BJ (cell line): ENCODE measurements around the gene C17orf113. TPM values are rescaled to one million over a fixed set of nuclear protein-coding genes. Genes with fewer than 3 reads are reported as not detected.
A peak's percentile ranks its signal among the peaks of the same experiment; 100 is the strongest.
"Not testable (repeated sequence)": the region's sequence is repeated elsewhere in the genome, so short reads cannot be mapped to it uniquely, and the experiment has no call there.

Source experiments
- CTCF ChIA-PET: fragments of 350-600 bp; formaldehyde crosslinking; extraction: SDS; loops from one replicate; lab custom pipeline; 2021; ENCODE audit warnings: antibody characterized with exemption, inconsistent platforms; lab: Yijun Ruan, JAX
- POLR2A ChIA-PET: fragments of 300-600 bp; sonication (Branson Sonifier 250); formaldehyde crosslinking; extraction: SDS; loops from one replicate; lab custom pipeline; 2021; ENCODE audit warnings: antibody characterized with exemption; lab: Charles Lee
- DNase-seq: peaks from one replicate; pipeline ENCODE4 v3.0.0-alpha.2; 2011; ENCODE audit warnings: low read depth
- H3K27me3 ChIP-seq: 2 replicates; pipeline ENCODE4 v1.6.0; 2011; ENCODE audit warnings: low read length; ENCODE audit not compliant: control insufficient read depth, insufficient read depth
- H3K36me3 ChIP-seq: 2 replicates; pipeline ENCODE4 v1.5.1; 2011; ENCODE audit warnings: low read length; ENCODE audit not compliant: control insufficient read depth, insufficient read depth
- H3K4me3 ChIP-seq: 2 replicates; pipeline ENCODE4 v1.5.1; 2011; ENCODE audit warnings: low read depth, mild to moderate bottlenecking, control low read depth, low read length
- CTCF ChIP-seq: IDR thresholded peaks from 2 replicates; pipeline ENCODE4 v1.5.1; 2011; ENCODE audit warnings: low read depth, mild to moderate bottlenecking, control low read depth, inconsistent platforms, low read length, moderate library complexity; ENCODE audit not compliant: insufficient read depth
- polyA plus RNA-seq: library from polyadenylated mRNA; depleted of rRNA; stranded (reverse); fragments of >200 nt; gene quantifications from 2 replicates; pipeline ENCODE4 v1.2.3, GENCODE V29; 2011

Gene C17orf113
- polyA plus RNA-seq, 1 experiment, result 0.11 TPM

GRCh38 chr17:42025936-42026335 is 24.5 kb downstream of the C17orf113 start:
- H3K36me3 ChIP-seq, result peaks cover 14% of the 10 kb centered on the region
- POLR2A ChIA-PET, result no interaction called here
- no peaks in the 10 kb centered on the region for H3K27me3 ChIP-seq
- no peak for TF ChIP-seq CTCF
- H3K4me3 ChIP-seq, result no peak overlapping the region
- no peak for DNase-seq
- CTCF ChIA-PET, result interaction anchor here (0.6 to 9.3 kb wide), 16 partner anchors 8 to 175 kb away, joined by 3 to 61 read pairs (median 7); partner anchors contain the start of genes CNP, DHX58, DNAJC7 and KAT2A

- ChIA-PET POLR2A (interaction anchor here (0.6 kb wide), 1 partner anchor 59 kb away, joined by 3 read pairs; the partner anchor contains the start of gene CNP), CTCF (interaction anchor here (0.6 to 9.3 kb wide), 22 partner anchors 8 to 502 kb away, joined by 3 to 61 read pairs (median 7); partner anchors contain the start of genes DHX58, DNAJC7 and KAT2A)
- no peak for DNase-seq
- Histone ChIP-seq H3K27me3 (no peaks in the 10 kb centered on the region), H3K4me3 (no peak overlapping the region), H3K36me3 (peaks cover 14% of the 10 kb centered on the region)
- no peak for TF ChIP-seq CTCF
Measured at GRCh38 chr17:42025191-42025579, 25.2 kb downstream of the C17orf113 start.

- POLR2A ChIA-PET, result interaction anchor here (0.5 kb wide), 1 partner anchor 213 kb away, joined by 5 read pairs; no protein-coding TSS in a partner anchor
- no peak for DNase-seq
- peaks cover 14% of the 10 kb centered on the region for H3K36me3 ChIP-seq
- CTCF ChIA-PET, result interaction anchor here (1.1 to 9.3 kb wide), 6 partner anchors 12 to 503 kb away, joined by 3 to 61 read pairs (median 6); partner anchors contain the start of gene KAT2A
- H3K27me3 ChIP-seq, result no peaks in the 10 kb centered on the region
- no peak overlapping the region for H3K4me3 ChIP-seq
- TF ChIP-seq CTCF, result no peak
Measured at GRCh38 chr17:42023524-42024349, 26.7 kb downstream of the C17orf113 start.

DNA sequence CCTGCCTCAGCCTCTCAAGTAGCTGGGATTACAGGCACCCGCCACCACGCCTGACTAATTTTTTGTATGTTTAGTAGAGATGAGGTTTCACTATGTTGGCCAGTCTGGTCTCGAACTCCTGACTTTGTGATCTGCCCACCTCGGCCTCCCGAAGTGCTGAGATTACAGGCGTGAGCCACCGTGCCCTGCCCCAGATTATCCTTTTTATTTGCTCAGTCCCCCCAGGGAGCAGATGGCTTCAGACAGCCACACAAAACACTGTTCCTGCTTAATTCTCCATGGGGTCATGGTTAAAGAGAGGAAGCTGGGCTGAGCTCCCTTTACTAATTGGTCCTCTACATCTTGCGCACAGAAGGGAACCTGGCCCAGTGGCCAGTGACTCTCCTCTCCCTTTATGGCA is 29.6 kb downstream of the C17orf113 start:
- CTCF ChIA-PET, result interaction anchor here (0.9 to 9.3 kb wide), 8 partner anchors 12 to 98 kb away, joined by 3 to 61 read pairs (median 5); partner anchors contain the start of genes CNP and KAT2A

GRCh38 chr17:42019509-42020404 is 30.6 kb downstream of the C17orf113 start, which contains the start of gene NKIRAS2:
Gene NKIRAS2, plus strand, starts transcription at chr17:42020090. Its CDS starts 1,488 bp downstream, at chr17:42021578.
- ChIA-PET POLR2A (no interaction called here), CTCF (interaction anchor here (0.6 to 9.3 kb wide), 20 partner anchors 8 to 168 kb away, joined by 3 to 61 read pairs (median 4); partner anchors contain the start of genes CNP and KAT2A)
- no peaks in the 10 kb centered on the region for H3K27me3 ChIP-seq
- peak; percentile 92 for TF ChIP-seq CTCF
- peaks cover 14% of the 10 kb centered on the region for H3K36me3 ChIP-seq
- peak; percentile 34 for DNase-seq
- H3K4me3 ChIP-seq, result peak within 1 kb of the TSS; percentile 76

More for the DNA sequence above, 29.6 kb downstream of the C17orf113 start:
- Histone ChIP-seq H3K36me3 (peaks cover 14% of the 10 kb centered on the region), H3K4me3 (peak overlapping the region; percentile 76)
- H3K27me3 ChIP-seq, POLR2A ChIA-PET, DNase-seq: not testable (repeated sequence)
